GF-D8 (cell line): Measurements from ENCODE around the gene ESPN.
A peak's percentile ranks its signal among the peaks of the same experiment; 100 is the strongest.
"Not testable (repeated sequence)": the region's sequence is repeated elsewhere in the genome, so short reads cannot be mapped to it uniquely, and the experiment has no call there.

Source experiments
- DNase-seq: peaks from one replicate; lab custom pipeline; 2025; lab: John Stamatoyannopoulos, UW

Gene ESPN

DNA sequence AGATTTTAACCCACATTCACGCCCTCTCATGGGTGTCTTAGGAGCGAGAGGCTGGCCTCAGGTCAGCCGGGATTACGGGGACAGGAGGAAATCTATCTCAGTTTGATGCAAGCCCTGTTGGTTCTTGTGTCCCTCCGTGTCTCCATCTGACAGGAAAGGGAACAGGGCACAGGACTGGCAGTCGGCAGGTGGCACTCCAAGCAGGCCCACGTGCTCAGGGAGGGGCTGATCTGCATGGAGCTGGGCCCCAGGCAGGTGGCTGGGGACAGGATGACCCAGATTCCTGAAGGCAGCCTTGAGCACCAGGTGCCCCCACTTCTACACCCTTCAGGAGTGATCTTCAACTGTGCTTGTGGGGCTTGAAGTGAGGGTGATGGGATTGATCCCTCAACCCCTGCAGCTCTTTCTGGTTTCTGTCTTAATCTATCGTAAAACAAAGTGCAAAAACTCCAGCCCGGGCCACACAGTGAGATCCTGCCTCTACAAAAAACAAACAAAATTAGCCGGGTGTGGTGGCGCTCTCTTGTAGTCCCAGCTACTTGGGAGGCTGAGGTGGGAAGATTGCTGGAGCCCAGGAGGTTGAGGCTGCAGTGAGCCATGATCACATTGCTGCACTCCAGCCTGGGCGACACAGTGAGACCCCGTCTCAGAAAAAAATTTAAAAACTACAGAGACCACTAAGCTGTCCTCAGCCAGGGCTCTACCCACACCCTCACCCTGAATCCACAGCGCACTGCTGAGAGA lies 58.6 kb downstream of the ESPN start:
- no peak for DNase-seq

DNA sequence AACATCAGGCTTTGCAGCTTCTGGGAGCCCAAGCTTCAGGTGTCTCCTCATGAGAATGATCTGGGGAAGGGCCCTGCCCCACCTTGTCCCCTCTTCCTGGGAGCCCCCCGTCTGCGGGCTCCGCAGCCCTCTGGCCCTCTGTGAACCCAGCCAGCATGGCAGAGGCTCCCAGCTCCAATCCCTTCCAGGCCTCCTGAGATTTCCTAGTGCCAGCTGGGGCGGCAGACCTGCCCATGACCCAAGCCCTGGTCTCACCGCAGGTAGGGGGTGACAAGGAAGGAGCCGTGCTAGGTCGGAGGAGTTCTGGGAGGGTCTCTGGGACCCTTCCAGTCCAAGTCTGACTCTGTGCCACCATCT lies 59.2 kb downstream of the ESPN start:
- DNase-seq: no peak

DNA sequence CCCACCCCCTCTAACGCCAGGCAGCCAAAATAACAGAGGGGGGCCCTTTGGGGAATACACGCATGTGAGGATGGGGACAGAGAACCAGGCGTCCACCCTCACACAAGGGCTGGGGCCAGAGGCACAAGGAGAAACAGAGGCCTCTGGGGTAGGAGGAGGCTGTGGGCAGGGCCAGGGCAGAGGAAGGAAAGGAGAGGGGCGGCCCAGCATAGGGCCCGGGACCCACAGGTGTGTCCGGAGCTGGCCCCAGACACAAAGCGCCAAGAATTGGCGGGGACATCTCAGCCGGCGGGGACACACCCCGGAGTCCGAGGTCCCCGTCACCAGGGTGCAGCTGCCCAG lies 60.2 kb downstream of the ESPN start:
- DNase-seq: no peak

DNA sequence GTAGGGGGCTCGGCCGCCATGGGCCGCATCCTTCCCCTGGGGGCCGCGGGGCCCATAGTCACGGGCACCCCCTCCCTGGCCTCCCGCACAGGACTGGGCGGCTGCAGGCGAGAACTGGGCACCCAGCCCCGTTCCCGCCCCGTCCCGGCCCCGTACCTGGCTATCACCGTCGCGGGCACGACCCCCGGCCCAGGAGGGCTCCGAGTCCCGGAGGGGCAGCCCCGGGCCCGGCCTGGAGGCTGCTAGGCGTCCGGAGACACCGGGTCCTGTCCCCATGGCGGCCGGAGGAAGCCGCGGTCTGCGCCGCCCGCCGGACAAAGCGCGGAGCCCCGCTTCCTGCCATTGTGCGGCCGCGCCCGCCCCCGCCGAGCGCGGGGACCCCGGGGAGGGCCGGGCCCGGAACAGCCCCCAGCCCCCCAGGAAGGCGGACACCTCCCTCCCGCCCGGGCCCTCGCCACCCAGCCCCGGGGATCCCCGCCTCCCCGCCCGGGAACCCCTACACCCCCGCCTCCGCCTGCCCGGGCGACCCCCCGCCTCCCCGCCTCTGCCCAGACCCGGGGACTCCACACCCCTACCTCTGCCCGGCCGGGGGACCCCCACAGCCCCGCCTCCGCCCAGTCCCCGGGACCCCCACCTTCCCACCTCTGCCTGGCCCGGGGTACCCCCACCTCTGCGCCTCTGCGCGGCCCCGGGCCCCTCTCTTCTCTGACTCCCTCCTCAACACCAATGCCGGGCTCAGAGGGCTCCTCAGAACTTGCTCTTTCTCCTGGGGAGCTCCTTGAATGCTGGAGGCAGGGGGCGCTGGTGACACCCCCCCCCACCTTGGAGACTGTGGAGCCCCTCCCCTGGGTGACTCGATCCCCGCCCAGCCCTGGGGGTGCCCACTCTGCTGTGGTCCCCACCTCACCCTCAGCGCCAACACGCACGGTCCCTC lies 60.9 kb downstream of the ESPN start:
- no peak for DNase-seq

DNA sequence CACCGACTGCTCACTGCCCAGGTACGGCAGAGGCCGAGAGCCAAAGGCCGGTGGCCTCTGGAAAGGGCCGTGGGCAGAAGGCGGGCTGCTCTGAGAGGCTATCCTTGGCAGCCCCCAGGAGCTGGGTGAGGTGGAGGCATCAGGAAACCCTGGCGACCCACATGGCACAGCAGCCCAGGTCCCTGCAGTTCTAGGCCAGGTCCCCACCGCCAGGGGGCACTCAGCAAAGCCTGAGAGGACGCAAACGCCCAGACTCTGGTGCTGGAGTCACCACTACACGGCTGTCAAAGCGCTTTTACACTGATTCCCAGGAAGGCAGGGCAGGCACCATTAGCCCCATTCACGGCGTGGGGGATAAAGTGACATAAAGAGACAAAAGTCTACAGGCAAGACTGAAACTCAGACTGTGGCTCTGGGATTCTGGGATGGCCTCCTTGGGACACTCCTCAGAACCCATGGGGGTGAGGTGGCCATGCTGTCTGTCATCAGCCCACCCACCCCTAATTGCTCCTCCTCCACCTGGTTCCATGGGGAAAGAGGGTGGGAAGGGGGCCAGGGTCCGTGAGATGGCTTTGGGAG lies 61.9 kb downstream of the ESPN start:
- DNase-seq: peak; percentile 22

DNA sequence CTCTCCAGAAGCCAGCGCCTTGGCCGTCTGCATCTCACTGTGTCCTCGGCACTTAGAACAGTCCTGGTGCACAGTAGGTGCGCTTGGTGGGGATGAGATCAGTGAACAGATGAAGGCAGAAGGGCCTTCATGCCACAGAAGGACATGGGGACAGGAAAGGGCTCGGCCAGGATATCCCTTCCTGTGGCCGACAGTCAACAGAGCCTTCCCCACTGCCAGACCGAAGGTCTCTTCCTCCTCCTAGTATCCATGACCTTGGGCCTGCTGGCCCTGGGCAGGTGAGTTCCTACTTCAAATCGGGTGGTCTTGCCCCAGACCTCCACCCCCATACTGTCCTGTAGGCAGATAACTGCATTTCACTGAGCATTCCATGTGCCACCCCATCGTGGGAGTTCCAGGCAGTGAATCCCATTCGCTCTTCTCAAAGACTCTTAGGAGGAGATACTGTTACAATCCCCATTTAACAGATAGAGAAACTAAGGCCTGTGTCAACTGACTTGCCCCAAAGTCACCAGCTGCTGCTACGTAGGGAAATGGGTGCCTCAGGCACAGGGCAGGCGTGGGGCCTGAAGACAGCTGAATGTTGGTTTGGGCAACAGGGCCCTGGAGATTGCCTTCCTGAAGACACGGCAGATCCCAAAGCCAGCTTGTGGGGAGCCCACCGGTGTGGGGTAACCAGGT lies 63.4 kb downstream of the ESPN start:
- no peak for DNase-seq

DNA sequence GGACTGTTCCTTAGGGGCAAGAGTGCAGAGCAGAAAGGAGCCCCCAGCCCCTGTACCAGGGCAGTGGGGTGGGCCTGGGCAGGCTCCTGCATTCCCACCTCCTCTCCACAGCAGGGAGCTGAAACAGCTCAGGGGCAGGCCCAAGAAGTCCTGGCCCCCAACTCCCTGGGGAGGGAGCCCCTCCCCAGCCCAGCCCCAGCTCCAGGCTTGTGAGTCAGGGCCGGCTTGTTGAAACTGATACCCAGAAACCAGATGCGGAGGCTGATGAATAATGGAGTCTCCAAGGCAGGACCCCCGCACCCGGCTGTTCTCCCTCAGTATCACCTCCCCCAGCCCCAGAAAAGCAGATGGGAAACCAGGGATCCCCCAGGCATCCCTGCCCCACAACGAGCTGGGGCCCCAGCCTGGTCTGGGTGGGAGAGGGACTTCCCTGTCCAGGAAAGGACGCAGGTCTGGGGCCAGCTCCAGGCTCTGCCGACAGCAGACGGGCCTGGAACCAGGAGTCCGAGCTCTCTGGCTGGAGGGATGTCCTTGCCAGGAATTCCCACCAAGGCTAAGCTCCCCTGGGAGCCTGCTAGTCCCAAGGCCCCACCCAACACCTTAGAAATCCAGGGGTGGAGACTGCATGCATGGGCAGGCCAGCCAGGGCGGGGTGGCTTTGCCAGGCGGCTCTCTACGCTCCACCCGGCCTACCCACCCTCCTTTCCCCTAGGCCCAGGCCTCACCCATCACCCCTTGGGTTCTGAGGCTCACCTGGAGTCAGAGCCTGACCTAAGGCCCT lies 64.2 kb downstream of the ESPN start:
- DNase-seq: no peak

DNA sequence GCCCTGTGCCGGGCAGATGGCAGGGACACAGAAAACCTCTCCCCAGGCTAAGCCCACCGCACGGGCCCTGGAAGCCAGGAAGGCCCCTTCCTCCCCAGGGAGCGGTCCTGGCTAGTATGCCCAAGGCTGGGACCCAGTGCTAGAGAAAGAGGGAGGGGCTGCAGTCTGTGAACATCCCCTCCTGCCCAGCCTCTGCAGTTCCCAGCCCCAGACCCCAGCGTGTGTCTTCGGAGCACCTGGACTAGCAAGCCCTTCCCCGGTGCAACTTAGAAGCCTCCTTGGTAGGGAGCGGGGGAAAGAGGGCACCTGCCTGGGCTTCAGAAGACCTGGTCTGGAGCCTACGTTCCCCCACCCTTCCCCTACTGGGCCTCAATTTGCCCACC lies 64.8 kb downstream of the ESPN start:
- DNase-seq: no peak

DNA sequence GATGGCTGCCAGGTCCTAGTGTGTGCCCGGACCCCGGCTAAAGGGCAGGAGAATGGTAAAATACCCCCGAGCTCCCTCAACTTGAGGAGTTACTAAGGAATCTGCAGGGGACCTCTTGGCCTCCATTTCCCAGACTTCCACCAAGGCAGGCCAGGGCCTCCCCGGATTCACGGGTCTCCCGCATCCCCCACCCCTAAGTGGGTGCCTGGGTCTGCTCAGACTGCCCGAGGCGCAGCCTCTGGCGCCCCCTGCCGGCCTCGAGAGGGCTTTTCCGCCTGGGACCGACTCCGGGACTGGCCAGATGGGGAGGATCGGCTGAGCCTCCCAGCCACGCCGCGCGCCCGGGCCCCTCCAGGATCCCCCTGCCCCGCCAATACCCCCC lies 65.2 kb downstream of the ESPN start:
- DNase-seq: peak; percentile 27

DNA sequence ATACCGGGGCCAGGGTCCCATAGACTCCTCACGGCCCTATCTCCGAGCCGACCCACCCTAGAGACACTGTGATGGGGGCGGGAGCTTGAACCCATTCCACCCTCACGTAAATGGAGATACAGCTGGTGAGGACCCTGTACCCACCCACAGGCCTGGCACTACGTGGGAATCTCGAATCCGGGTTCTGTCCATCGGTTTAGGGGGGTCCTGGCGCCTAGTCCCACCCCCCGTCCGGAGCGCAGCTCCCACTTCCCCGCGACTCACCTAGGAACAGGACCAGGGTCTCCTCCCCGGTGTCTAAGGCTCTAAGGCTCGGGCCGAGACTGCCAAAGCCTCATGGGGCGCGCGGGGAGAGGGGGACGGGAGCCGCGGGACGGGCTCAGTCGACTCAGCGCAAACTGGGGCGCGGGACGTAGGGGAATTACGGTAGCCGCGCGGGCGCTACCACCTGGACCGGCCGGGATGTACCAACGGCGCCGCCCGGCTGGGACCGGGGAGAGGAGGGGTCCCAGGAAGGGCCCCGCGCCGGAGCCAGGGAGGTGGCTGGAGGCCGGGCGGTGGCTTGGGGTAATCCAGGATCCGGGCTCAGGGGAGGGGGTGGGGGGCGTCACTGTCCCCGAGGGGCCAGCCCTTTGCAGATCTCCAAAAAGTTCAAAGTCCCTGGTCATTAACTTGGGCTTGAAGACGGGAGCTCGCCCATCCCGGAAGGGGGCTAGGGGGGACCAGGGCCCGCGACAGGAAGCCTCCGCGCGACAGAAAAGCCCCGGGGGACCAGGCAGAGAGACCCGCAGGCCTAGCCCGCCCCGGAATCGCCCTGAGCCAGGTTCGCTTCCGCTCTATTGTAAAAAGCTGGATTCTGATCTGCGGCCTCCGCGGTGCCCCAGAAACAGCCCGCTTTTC lies 65.9 kb downstream of the ESPN start:
- peak; percentile 26 for DNase-seq

DNA sequence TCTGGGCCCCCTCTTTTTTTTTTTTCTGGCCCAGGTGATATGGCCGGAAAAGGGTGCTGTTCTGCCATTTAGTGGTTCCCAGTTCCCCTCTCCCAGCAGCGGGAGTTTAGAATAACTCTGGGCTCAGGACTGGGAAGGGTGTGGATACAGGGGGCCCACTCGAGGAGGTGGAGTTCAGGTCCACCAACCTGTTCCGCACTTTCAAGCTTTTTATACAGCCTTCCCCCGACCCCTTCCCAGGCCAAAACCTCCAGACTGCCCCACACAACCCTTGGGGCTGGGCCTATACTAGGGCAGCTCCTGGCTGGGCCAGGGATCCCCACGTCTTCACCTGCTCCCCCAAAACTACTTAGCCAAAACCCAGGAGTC lies 66.5 kb downstream of the ESPN start:
- DNase-seq: no peak

DNA sequence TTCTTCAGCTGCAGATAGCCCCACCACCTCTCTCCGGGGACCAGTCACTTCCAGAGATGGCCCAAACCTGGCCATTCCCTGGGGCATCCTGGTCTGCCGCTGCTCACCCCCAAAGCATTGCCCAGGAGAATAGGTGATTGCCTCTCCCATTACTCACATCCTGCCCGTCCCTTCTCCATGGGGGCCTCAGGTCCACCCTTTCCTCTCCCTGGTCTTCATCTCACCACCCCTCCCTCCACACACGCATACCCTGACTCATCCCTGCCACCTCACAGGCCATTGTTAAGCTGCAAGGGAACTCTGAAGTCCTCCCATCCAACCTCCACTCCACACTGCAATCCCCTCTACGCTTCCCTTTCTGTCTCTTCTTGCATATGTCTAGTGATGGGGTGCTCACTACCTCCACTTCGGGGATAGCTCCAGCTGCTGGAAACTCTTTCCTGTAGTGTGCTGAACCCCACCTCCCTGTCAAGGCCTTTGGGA lies 66.9 kb downstream of the ESPN start, which contains the start of gene PLEKHG5:
PLEKHG5 (minus strand) TSS at position 188 of the 483 bp plus-strand sequence. CDS start 14,096 bp downstream, outside the sequence.
- no peak for DNase-seq

DNA sequence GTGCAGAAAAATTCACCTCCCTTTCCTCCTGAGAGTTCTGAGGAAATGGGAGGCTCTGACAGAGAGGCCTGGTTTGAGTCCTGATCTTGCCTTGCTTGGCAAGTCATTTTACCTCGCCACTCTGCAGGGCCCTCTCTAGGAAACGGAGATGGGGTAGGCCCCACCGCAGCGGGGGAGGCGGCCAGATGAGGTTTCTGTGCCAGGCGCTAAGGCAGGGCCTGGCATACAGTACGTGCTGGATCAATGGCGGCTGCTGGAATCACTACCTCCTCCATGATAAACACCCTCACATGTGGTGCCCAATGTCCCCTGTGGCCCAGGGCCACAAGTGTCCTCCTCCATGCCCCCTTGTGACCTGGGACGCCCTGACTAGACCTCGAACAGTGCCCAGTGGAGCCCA lies 67.4 kb downstream of the ESPN start:
- peak; percentile 47 for DNase-seq

DNA sequence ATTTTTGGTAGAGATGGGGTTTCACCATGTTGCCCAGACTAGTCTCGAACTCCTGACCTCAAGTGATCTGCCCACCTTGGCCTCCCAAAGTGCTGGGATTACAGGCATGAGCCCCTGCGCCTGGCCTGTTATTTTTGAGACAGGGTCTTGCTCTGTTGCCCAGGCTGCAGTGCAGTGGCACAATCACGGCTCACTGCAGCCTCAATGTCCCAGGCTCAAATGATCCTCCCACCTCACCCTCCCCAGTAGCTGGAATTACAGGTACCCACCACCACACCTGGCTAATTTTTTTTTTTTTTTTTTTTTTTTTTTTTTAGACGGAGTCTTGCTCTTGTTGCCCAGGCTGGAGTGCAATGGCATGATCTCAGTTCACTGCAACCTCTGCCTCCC lies 69.3 kb downstream of the ESPN start:
- not testable (repeated sequence) for DNase-seq

DNA sequence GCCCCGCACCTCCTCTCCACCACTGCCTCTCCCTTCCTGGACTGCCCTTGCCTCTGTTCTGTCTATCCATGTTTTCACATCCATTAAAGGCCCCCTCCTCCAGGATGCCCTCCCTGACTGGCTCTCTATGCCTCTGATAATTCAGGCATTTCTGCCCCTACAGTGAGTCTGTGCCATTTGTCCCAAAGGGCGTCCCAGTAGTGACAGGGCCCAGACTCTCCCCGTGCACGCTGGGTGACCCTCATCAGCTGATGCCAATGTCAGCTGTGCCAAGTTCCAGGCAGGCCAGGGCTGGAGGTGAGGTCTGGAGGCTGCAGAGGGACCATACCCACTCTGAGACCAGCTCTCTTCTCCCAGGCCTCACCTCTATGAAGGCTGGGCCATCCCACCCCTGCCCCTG lies 70.1 kb downstream of the ESPN start:
- DNase-seq: no peak

DNA sequence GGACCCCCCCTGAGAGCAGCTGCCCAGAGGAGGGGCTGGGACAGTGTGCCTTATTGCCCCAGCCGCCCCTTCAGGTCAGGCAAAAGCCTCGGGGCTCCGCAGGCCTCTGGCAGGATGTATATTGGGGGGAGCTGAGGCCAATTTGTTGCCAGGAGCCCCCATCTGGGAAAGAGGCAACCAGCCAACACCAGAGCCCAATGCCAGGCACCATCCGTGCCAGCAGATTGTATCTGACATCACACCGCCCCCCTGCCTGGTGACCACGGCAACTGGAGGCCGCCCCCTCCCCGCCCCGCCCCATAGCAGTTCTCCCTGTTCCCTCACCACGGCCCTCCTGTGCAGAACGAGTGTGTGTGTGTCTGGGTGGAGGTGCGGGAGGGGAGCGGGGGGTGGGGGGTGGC lies 70.5 kb downstream of the ESPN start:
- no peak for DNase-seq

DNA sequence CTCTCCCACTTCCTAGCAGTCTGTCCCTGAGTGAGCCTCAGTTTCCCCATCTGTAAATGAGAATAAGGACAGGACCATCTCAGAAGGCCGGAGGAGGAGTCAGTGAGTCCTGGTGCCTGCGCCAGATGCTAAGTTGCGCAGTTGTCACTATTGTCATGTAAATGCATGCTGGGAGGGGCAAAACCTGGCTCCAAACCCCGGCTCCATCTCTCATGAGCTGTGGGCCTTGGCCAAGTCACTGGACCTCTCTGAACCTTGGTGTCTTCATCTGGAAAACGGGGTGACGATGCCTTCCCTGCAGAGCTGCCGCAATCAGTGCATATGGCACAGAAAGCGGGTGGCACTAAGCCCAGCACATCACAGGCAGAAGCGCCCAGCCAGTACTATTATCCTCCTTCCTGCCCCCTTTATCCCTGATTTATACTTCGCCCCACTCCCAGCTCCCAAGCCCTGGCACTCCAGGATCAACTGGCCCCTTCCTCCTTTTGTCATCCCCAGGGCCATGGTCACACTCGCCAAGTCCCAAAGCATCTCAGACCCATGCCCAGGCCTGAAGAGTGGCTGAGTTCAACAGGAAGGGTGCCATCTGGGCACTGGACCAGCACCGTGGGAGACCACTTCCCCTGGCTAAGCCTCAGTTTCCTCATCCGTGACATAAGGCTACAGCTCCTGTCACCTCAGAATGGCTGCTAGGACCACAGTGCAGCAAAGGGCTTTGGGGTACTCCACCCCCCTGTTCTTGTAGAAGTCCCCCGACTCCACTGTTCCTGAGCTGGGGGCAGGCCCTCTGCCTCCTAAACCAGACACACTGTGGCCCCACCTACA lies 71.2 kb downstream of the ESPN start:
- DNase-seq: no peak

DNA sequence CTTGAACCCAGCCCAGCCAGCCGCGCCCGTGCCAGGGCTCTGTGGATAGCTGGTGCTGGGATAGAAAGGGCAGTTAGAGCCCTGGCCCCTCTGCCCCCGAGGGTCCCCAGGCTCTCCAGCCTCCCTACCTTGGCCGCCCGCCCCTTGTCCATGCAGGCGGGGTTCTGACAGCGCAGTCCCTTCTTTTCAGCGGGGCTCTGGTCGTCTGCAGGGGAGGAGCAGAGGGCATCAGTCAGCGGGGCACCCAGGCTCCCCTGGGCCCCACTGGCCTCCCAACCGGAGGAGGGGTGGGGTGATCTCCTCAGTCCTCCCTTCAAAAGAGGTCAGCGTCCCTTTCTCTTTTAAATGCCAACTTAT lies 71.8 kb downstream of the ESPN start:
- DNase-seq: no peak

DNA sequence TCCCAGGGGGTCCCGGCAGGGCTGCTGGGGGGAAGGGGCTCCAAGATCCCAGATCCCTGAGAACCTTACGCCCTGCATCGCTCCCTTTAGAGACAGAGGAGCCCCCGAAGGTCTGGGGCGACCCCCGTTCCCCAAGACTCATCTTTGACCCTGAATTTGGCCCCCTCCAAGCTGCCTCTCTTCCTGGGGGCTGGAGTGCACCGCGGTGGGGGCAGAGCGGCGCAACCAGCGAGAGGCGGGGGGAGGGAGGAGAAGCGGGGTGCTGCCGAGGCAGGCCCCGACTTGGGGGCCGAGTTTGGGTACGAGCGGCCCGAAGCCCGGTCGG lies 72.3 kb downstream of the ESPN start:
- DNase-seq: no peak
